ENCODE results near the gene RPTOR.

The RPTOR gene

GRCh38 chr17:80667462-80668277 is 123.0 kb downstream of the RPTOR start:
- no peak for DNase-seq (ENCODE audit: low spot score)
- TF ChIP-seq CTCF (IDR thresholded peaks at IDR 0.05; ENCODE audit: extremely low read depth, insufficient read depth, missing control alignments) = no peak
- in situ Hi-C loops (cut with MboI; ENCODE audit: low pct_unique_long_range_greater_than_20kb, low sequenced_read_pairs, unreplicated experiment) = no loop called here

GRCh38 chr17:80668375-80669148 is 123.9 kb downstream of the RPTOR start:
- no peak for TF ChIP-seq CTCF (IDR thresholded peaks at IDR 0.05; ENCODE audit: extremely low read depth, insufficient read depth, missing control alignments)
- no peak for DNase-seq (ENCODE audit: low spot score)
- in situ Hi-C loops (cut with MboI; ENCODE audit: low pct_unique_long_range_greater_than_20kb, low sequenced_read_pairs, unreplicated experiment) = no loop called here

- in situ Hi-C loops (cut with MboI; ENCODE audit: low pct_unique_long_range_greater_than_20kb, low sequenced_read_pairs, unreplicated experiment) = no loop called here
- no peak for TF ChIP-seq CTCF (IDR thresholded peaks at IDR 0.05; ENCODE audit: extremely low read depth, insufficient read depth, missing control alignments)
- no peak for DNase-seq (ENCODE audit: low spot score)
Measured at GRCh38 chr17:80671039-80671824, 126.6 kb downstream of the RPTOR start.

GRCh38 chr17:80671825-80672110 is 127.1 kb downstream of the RPTOR start:
- TF ChIP-seq CTCF (IDR thresholded peaks at IDR 0.05; ENCODE audit: extremely low read depth, insufficient read depth, missing control alignments) = no peak
- in situ Hi-C loops (cut with MboI; ENCODE audit: low pct_unique_long_range_greater_than_20kb, low sequenced_read_pairs, unreplicated experiment) = no loop called here
- DNase-seq (ENCODE audit: low spot score) = no peak

DNA sequence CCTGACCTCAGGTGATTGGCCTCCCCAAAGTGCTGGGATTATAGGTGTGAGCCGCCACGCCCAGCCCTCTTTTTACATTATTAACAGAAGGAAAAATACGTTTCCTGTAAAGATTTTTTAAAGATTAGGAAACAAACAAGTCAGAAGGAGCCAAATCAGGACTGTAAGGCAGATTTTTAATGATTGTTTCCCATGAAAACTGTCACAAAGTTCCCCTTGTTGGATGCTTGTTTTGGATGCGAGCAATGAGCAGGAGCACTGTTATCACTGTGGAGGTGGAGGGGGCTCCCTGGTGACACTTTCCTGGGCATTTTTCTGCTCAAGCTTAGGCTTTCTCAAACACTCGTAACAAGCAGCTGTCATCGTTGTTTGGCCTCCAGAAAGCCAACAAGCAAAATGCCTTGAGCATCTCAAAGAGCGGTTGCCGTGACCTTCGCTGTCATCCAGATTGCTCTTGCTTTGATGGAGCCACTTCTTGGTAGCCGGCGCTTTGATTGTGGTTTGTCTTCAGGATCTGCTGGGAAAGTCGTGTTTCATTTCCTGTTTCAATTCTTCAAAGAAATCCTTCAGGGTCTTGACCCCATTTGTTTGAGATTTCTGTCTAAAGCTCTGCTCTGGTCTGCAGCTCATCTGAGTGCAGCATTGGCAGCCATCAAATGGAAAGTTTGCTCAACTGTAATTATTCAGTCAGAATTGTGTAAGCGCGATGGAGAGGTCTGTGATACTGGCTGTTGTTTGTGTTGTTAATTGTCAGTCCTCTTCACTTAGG is 128.7 kb downstream of the RPTOR start:
- in situ Hi-C loops (cut with MboI; ENCODE audit: low pct_unique_long_range_greater_than_20kb, low sequenced_read_pairs, unreplicated experiment) = no loop called here
- TF ChIP-seq CTCF (IDR thresholded peaks at IDR 0.05; ENCODE audit: extremely low read depth, insufficient read depth, missing control alignments) = no peak
- no peak for DNase-seq (ENCODE audit: low spot score)

Measured in GM13977 (cell line).